ENCODE data around the gene CCDC12.

DNA sequence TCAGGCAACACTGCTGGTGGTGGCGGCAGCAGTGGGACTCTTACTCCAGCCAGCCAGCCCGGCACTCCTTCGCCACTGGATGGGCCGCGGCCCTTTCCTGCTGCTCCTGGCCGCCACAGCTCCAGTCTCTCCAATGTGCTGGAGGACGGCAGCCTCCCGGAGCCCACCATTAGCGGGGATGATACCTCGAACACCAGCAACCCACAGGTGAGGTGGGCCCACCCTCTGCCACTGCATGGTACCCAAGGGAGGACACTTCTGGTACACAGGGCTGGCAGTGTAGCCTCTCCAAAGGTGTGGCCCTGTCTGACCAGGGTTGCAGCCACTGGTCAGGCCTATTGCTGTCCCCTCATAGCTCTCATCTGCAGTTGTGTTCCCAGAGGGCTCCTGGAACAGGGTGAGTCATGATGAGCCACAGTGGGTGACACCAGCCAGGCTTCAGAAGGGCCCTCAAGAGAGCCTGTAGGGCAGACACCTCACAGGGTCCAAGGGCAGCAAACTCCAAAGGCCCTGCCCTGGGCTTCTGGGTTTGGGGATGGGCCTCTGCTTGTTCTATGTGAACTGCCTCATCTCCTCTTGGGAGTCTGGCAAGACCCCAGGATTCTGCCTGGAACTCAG, 23.8 kb upstream of the CCDC12 start:
- TF ChIP-seq, protein P1, sequence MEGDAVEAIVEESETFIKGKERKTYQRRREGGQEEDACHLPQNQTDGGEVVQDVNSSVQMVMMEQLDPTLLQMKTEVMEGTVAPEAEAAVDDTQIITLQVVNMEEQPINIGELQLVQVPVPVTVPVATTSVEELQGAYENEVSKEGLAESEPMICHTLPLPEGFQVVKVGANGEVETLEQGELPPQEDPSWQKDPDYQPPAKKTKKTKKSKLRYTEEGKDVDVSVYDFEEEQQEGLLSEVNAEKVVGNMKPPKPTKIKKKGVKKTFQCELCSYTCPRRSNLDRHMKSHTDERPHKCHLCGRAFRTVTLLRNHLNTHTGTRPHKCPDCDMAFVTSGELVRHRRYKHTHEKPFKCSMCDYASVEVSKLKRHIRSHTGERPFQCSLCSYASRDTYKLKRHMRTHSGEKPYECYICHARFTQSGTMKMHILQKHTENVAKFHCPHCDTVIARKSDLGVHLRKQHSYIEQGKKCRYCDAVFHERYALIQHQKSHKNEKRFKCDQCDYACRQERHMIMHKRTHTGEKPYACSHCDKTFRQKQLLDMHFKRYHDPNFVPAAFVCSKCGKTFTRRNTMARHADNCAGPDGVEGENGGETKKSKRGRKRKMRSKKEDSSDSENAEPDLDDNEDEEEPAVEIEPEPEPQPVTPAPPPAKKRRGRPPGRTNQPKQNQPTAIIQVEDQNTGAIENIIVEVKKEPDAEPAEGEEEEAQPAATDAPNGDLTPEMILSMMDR (IDR thresholded peaks at IDR 0.05), result no peak
- TF ChIP-seq POLR2A (IDR thresholded peaks at IDR 0.05), result no peak

All from thyroid gland (tissue), 4 donors.